Pulmonary artery endothelial cell (primary cell): ENCODE results near the gene DZIP1L. TPM values are rescaled to one million over a fixed set of nuclear protein-coding genes. Genes with fewer than 3 reads are reported as not detected.
A peak's percentile ranks its signal among the peaks of the same experiment; 100 is the strongest.

Source experiments
- DNase-seq: peaks from one replicate; pipeline ENCODE4 v3.0.0-alpha.2; 2011; ENCODE audit warnings: low read depth, low spot score
- total RNA-seq: library from RNA; depleted of rRNA; stranded (reverse); fragments of >200 nt; gene quantifications from 2 replicates; pipeline ENCODE4 v1.2.3, GENCODE V29; 2014

The DZIP1L gene
- total RNA-seq, 1 donor from 2014 or later, result 9.6 TPM

DNA sequence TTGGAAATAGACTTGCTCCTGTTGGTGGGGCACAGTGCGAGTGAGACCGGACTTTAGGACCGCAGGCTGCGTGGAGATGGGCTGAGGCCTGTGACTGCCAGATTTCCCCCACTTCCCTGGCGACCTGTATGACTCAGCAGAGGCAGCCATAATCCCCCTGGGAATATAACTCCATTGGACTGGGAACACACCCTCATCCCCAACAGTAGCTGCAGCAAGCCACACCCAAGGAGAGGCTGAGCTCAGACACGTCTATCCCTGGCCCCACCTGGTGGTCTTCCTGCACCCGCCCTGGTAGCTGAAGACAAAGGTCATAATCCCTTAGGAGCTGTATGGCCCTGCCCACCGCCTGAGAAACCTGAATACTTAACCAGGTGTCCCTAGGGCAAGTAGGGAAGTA is 42.6 kb downstream of the DZIP1L start:
- no peak for DNase-seq

DNA sequence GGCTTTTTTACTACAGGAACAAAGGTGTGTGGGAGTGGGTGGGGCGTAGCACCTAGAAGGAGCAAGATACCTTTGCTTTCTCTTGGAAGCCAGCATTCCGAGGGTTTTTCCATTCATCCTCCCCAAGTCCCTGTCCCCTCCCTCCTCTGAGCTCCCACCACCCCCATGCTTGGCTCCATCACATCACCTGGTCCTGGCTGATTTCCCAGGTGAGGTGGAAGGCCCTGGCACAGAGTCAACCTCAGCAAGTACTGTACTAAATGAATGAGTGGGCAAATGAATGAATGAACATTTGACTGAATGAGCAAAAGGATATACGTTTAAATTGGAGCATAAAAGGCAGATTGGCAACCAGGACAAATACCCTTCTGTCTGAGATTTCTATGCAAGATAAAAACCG is 45.4 kb downstream of the DZIP1L start:
- DNase-seq, result no peak

DNA sequence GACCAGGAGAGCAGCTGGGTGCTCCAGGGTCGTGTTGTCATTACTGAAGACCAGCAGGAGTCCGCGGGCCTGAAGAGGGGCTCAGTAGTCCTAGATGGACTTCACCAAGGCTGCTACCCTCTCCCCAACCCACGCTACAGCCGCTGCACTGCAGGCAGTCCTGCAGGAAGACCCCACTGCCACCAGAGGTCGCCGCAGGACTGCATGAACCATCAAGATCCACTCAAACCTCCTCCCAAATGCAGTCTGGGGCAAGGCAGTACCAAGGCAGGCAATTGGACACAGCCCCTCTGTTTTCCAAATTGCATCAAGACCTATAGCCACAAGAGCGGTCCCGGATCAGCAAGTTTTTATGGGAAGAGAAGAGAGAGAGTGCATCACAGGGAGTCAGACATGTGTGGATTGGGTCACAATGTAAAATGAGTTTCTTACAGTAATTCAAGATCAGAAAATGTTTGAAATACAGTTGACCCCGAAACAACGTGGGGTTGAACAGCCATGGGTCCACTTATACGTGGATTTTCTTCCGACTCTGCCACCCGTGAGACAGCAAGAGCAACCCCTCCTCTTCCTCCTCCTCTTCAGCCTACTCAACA is 46.7 kb downstream of the DZIP1L start:
- peak; percentile 30 for DNase-seq

DNA sequence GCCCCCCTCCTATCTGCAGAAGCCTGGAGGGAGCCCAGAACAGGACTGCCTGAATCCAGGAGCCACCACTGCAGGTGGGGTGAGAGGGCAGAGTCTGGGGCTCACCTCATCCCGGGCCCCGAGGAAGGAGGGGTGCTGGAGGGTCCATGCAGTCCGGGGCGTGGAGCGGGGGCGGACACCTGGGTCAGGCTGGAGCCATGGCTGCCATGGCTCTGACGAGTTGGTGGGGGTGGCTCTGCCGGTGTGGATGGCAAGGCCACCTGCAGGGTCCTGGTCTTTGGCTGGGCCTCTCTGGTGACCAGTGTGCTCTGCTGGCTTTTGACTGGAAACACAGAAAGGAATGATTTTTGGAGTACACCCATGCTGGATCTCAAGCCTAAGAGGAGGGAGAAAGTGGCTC is 47.4 kb downstream of the DZIP1L start:
- DNase-seq, result no peak

DNA sequence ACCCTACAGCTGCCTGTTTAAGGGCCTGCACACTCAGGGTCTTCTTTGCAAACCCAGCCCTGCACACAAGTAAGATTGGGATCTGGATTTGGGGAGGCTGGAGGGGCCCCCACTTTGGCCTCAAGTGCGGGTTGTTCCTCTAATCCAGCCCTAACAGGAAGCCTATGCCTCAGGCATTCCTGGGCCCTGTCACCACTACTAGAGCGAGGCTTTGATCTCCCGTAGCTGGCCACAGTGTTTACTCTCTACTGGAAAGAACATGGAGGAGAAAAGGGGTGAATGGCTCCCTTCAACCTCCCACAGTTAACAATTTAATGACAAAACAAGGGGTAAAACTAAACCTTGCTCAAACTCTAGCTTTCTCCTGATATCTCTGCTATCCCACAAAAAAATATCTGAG is 48.4 kb downstream of the DZIP1L start:
- no peak for DNase-seq

- no peak for DNase-seq
Observed at GRCh38 chr3:138066383-138066782, 49.0 kb downstream of the DZIP1L start.

DNA sequence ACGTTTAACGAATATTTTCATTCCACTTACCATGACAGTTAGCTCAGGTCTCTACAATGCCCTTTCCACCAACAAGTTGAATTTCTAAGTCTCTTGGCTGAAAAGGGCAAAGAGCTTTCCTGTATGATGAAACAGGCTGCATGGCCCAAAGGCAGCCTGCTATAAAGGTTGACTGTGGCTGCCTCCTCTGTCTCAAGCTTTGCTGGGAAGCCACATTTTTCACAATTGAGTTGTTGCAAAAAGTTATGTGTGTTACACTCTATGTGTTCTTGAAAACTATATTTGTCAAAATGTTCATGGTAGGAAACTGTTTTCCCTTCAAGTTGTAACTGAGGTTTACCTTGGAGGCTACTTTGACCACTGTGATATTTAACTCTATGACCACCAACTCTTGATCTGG is 49.5 kb downstream of the DZIP1L start:
- DNase-seq, result no peak

- no peak for DNase-seq
Observed at GRCh38 chr3:138063416-138063815, 52.0 kb downstream of the DZIP1L start.

GRCh38 chr3:138062626-138063025 is 52.8 kb downstream of the DZIP1L start:
- no peak for DNase-seq

- DNase-seq, result no peak
Observed at GRCh38 chr3:138062037-138062436, 53.4 kb downstream of the DZIP1L start.

DNA sequence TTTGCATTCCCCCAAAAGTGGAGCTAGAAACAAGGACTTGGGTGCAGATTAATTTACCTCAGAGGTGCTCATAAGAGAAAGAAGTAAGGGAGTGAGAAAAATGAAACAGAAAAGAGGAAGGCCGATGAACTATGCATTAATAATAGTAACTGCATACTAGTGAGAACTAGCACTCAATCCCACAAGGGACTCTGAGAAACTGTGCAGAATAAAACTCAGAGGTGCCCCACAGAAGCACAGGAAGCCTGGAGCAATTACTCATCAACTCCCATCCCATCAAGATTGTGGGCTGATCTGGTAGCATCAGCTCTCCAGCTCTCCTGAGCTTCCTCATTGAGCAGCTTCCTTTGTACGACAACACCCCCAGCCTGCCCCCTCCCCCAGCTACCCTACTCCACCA is 54.6 kb downstream of the DZIP1L start:
- DNase-seq, result no peak

DNA sequence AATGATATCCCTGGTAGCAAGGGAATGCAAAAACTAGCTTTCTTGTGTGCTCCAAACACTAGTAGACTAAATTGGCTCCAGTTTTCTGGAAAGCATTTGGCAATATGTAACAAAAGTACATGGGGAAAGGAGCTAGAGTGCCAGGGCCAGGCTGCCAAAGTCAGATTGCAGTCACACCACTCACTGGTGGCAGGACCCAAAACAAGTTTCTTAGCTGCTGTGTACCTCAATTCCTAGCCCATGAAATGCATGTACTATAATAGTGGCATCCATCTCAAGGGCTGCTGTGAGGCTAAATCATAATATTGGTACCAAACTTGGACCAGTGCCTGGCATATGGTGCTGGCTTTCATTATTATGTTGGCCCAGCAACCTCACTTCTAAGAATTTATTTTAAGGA is 56.1 kb downstream of the DZIP1L start:
- no peak for DNase-seq

- no peak for DNase-seq
Observed at GRCh38 chr3:138057384-138057783, 58.0 kb downstream of the DZIP1L start.

GRCh38 chr3:138054057-138054456 is 61.4 kb downstream of the DZIP1L start:
- no peak for DNase-seq

- no peak for DNase-seq
Observed at GRCh38 chr3:138051947-138052802, 63.2 kb downstream of the DZIP1L start.

- DNase-seq, result no peak
Observed at GRCh38 chr3:138049157-138049919, 66.1 kb downstream of the DZIP1L start.

- DNase-seq, result no peak
Observed at GRCh38 chr3:138047596-138048158, 67.7 kb downstream of the DZIP1L start.

GRCh38 chr3:138046955-138047354 is 68.5 kb downstream of the DZIP1L start:
- no peak for DNase-seq

- DNase-seq, result no peak
Observed at GRCh38 chr3:138046085-138046484, 69.3 kb downstream of the DZIP1L start.

GRCh38 chr3:138043266-138044029 is 72.0 kb downstream of the DZIP1L start:
- no peak for DNase-seq

- no peak for DNase-seq
Observed at GRCh38 chr3:138042043-138042442, 73.4 kb downstream of the DZIP1L start.
